Measurements from ENCODE around the gene RNF123.

Gene RNF123

DNA sequence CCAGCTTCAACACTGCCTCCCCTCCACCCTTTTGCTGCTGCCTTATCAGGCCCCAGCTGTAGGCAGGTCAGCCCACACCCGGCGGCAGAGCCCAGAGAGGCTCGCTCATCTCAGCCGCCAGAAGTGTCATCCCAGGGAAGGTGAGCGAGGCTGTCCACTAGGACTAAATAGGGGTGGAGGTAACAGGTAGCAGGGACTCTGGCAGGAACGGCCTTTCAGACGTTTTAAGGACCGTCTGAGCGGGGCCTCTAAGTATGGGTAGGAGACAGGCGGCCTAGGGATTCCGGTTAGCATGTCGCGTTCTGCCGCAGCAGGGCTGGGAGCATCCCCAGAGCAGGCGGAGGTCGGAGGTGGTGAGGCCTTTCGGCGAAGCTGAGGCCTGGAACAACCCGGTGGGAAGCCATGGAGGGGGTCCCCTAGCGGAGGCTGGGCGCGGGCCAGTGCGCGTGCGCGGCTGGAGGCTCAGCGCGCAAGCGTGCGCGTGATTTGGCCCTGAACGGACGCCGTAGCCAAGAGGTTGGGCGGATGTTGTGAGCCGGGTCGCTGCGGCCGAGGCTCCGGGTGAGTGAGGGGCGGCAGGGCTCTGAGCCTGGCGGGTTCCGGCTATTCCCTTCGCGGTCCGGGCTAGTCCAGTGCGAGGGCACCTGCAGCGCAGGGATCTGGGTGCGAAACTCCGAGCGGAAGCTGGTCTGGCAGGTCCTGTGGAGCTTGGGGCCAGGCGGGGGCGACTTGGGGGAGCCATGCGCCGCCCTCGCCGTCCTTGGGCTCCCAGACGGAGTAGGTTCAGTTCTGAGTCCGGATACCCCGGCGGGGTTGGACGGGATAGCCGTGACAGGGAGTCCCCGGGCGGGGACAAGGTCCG, at the start of gene RNF123, which contains the start of gene MST1:
RNF123 (plus strand) TSS at position 512 of the 862 bp plus-strand sequence. CDS start 1,609 bp downstream, outside the sequence.
MST1 (minus strand) TSS at position 429 of the 862 bp plus-strand sequence. CDS start 783 bp downstream, outside the sequence.
- peak; percentile 93 for DNase-seq

DNA sequence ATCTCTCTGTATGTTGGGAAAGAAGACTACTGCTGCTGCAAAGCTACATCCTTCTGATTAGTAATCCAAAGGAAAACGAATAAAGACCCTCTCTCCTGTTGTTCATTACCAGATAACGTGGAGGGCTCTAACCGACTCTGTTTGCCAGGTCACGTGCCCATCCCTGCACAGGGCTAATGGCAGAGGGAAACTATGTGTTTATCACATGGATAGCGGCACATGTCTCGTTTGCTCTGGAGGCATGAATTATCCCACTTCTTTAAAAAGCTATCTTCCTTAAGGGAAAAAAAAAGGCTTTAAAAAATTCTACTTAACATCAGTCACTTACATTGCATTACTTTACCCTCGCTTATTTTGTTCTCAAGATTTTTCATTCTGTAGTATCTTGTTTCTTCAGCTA, 48.1 kb upstream of the RNF123 start:
- DNase-seq: no peak

DNA sequence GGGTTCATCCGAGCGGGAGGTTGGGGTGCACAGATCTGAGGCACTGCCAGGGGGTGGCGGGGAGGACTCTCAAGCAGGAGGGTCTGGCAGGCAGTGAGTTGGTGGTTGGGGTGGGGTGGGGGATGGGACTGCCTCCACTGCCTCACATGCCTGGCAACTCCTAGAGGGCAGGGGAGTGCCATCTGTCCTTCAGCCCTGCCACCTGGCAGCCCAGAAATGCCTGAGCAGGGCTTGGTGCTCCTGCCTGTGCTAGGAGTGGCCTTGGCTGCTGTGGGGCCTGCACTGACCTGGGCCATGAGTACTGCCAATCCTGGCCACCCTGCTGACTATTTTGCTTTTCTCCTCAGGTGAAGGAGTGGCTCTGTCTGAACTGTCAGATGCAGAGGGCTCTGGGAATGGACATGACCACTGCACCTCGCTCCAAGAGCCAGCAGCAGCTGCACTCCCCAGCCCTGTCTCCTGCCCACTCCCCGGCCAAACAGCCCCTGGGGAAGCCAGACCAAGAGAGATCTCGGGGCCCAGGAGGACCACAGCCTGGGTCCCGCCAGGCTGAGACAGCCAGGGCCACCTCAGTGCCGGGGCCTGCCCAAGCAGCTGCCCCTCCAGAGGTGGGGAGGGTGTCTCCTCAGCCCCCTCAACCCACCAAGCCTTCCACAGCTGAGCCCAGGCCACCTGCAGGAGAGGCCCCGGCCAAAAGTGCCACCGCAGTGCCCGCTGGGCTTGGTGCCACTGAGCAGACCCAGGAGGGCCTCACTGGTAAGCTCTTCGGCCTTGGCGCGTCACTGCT, 47.2 kb upstream of the RNF123 start:
- DNase-seq: no peak

DNA sequence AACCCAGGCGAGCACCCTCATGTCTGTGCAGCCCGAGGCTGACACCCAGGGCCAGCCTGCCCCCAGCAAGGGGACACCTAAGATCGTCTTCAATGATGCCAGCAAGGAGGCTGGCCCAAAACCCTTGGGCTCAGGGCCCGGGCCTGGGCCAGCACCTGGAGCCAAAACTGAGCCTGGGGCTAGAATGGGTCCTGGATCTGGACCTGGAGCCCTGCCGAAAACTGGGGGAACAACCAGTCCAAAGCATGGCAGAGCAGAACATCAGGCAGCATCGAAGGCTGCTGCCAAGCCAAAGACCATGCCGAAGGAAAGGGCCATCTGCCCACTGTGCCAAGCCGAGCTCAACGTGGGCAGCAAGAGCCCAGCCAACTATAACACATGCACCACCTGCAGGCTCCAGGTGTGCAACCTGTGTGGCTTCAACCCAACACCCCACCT, 46.6 kb upstream of the RNF123 start:
- peak; percentile 34 for DNase-seq

DNA sequence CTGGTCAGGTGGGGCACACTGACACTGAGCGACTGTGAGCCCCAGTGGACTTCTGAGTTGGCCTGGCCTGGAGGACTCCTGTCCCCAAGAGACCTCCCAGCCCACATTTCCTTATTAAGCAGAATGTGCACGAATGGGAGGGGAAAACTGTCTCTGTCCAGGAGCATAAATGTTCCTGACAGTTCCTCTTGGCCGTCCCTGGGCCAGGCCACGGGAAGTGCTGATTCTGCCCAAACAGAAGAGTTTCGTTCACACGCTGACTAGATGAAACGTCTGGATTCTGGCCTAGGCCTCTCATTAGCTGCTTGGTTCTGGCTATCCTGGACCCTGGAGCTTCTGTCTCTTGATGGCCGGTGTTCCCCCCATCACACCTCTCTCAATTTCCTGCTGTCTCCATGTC, 44.7 kb upstream of the RNF123 start:
- no peak for DNase-seq

DNA sequence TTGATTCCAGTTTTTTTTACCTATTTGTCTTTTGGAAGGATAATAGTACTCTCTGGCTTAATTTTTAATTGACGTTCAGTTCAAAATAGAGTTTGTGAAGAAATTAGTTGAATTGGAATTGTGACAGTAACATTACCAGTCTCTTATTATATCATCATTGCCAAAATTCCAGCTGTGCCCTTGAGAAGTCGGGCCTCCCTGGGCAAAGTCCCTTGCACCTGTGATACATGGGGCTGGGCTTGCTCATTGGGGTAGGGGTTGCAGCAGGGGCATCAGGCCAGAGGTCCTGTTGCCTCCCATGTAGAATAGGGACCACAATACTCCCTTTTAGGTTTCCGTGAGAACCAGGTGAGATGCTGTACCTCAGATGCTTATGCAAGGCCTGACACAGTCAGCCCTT, 43.1 kb upstream of the RNF123 start:
- no peak for DNase-seq

DNA sequence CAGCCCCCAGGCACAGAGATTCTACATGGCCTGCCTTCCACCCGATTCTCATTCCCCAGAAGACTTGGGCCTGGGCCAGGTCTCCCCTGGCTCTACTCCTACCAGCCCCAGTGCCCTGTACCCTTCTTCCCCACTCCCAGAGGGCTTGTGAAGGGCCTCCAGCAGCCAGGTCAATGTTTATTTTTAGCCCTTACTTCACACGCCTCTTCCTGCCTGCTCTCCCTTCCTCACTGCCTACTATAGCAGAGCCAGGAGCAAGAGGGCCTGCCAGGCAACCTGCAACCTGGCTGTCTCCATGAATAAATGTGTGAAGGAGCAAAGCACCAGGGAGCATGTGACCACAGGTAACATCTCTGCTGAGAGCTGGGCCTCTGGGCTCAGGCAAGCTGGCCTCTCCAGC, 41.6 kb upstream of the RNF123 start:
- DNase-seq: peak; percentile 54

DNA sequence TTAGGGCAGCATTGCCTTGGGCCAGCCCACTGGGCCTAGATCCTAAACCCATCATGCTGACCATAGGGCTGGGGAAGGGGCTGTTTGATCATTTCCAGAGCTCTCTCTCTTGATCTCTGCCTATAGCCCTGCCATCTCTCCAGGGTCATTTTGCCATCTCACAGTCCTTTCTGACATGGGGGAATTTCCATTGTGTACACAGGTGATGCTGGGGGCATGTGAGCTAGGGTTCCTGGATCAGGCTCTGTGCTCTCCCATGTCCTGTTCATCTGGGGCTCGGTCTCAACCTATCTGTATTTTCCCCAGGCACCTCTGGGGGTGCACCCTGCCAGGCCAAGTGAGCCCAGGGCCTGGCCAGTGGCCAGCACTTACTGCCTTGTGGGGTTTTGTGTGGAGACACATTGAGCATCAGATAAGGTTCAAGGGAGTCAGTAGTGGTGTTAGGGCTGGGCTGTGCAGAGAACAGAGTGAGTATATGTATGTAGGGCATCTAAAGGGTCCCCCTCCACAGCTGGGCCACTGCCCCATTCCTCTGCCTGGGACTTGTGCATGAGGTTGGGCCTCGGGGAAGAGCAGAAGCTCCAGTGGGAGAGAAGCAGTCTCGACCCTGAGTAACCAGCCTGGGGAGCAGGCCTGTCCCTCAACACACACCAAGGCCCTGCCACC, 40.9 kb upstream of the RNF123 start:
- peak; percentile 43 for DNase-seq

DNA sequence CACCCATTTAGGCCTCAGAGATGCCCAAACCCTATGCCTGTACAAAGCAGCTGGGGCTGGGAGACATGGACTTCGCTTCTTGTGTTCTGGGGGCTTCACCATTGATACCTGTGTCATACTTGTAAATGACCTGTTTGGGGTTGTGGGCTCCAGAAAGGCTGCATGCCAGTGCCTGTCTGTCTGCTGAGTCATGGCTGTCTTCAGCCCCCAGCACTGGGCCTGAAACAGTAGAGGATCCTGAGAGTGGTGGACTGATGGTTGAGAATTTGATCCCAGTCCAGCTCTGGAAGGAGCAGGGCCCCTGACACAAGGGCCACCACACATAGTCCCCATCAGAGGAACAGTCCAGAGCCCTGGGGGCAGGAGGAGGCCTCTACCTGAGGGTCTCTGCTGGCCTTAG, 39.8 kb upstream of the RNF123 start:
- DNase-seq: no peak

DNA sequence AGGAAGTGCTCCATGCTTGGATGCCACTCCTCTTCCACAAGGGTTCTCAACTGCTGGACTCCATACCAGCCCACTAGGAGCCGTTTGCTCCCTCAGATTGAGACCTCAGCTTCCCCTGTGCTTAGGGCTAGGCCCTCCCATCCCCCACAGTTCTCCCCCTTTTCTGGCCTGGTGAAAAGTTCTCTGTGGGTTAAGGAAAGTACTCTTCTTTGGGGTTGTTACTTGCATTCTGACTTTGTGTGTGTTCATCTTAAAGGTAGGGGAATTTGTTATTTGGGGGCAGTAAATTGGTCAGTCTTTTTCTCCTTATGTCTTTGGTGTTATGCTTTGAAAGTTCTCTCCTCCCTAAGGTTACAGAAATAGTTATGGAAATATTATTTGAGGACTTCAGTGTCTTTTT, 39.2 kb upstream of the RNF123 start:
- DNase-seq: no peak

DNA sequence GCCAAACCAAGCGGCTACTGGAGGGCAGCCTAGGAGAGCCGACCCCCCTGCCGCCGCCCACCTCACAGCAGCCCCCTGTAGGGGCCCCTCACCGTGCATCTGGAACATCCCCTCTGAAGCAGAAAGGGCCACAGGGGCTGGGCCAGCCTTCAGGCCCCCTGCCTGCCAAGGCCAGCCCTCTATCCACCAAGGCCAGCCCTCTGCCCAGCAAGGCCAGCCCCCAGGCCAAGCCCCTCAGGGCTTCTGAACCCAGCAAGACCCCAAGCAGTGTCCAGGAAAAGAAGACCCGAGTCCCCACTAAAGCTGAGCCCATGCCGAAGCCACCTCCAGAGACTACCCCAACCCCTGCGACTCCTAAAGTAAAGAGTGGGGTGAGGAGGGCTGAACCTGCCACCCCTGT, 38.7 kb upstream of the RNF123 start:
- DNase-seq: no peak

DNA sequence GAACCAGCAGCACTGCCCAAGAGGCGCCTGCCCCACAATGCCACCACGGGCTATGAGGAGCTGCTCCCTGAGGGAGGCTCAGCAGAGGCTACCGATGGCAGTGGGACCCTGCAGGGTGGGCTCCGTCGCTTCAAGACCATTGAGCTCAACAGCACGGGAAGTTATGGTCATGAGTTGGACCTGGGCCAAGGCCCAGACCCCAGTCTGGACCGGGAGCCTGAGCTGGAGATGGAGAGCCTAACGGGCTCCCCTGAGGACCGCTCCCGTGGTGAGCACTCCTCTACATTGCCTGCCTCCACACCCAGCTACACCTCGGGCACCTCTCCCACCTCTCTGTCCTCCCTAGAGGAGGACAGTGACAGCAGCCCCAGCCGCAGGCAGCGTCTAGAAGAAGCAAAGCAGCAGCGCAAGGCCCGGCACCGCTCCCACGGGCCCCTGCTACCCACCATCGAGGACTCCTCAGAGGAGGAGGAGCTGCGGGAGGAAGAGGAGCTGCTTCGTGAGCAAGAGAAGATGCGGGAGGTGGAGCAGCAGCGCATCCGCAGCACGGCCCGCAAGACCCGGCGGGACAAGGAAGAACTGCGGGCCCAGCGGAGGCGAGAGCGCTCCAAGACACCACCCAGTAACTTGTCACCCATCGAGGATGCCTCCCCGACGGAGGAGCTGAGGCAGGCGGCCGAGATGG, 37.0 kb upstream of the RNF123 start:
- DNase-seq: no peak

DNA sequence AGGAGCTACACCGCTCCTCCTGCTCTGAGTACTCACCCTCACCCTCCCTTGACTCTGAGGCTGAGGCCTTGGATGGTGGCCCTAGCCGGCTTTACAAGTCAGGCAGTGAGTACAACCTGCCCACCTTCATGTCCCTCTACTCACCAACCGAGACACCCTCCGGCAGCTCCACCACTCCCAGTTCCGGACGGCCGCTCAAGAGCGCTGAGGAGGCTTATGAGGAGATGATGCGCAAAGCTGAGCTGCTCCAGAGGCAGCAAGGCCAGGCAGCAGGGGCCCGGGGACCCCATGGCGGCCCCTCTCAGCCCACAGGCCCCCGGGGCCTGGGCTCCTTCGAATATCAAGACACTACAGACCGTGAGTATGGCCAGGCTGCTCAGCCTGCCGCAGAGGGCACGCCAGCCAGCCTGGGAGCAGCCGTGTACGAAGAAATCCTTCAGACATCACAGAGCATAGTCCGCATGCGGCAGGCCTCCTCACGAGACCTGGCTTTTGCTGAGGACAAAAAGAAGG, 36.4 kb upstream of the RNF123 start:
- no peak for DNase-seq

DNA sequence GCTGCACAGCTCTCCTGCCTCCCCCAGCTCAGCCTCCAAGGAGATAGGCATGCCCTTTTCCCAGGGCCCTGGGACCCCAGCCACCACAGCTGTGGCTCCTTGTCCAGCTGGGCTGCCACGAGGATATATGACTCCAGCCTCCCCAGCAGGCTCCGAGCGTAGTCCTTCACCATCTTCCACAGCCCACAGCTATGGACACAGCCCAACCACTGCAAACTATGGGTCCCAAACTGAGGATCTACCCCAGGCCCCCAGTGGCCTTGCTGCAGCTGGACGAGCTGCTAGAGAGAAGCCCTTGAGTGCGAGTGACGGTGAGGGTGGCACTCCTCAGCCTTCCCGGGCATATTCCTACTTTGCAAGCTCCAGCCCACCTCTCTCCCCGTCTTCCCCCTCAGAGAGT, 35.7 kb upstream of the RNF123 start:
- no peak for DNase-seq

DNA sequence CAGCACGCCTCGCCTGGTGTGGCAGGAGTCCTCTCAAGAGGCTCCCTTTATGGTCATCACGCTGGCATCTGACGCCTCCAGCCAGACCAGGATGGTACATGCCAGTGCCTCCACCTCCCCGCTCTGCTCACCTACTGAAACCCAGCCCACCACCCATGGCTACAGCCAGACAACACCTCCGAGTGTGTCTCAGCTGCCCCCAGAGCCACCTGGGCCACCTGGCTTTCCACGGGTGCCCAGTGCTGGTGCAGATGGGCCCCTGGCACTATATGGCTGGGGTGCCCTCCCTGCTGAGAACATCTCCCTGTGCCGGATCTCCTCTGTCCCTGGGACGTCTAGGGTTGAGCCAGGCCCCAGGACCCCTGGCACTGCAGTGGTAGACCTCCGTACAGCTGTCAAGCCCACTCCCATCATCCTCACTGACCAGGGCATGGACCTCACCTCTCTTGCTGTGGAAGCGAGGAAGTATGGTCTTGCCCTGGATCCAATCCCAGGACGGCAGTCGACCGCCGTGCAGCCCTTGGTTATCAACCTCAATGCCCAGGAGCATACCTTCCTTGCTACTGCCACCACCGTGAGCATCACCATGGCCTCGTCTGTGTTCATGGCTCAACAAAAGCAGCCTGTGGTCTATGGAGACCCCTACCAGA, 35.1 kb upstream of the RNF123 start:
- DNase-seq: no peak

DNA sequence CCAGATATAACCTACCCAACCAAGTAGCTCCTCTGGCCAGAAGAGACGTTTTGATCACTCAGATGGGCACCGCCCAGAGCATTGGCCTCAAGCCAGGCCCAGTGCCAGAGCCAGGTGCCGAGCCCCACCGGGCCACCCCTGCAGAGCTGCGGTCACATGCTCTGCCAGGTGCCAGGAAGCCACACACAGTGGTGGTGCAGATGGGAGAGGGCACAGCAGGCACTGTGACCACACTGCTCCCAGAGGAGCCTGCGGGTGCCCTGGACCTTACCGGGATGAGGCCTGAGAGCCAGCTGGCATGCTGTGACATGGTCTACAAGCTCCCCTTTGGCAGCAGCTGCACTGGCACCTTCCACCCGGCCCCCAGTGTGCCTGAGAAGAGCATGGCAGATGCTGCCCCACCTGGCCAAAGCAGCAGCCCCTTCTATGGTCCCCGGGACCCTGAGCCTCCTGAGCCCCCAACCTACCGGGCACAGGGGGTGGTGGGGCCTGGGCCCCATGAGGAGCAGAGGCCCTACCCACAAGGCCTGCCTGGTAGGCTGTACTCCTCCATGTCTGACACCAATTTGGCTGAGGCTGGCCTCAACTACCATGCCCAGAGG, 34.3 kb upstream of the RNF123 start:
- DNase-seq: peak; percentile 98

DNA sequence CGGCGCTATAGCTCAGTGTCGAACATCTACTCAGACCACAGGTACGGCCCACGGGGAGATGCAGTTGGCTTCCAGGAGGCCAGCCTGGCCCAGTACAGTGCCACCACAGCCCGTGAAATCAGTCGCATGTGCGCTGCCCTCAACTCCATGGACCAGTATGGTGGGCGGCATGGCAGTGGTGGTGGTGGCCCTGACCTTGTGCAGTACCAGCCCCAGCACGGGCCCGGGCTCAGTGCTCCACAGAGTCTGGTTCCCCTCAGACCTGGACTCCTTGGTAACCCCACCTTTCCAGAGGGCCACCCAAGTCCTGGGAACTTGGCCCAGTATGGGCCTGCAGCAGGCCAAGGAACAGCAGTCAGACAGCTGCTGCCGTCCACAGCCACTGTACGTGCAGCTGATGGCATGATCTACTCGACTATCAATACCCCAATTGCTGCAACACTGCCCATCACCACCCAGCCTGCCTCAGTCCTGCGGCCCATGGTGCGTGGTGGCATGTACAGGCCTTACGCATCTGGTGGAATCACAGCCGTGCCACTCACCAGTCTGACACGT, 33.5 kb upstream of the RNF123 start:
- no peak for DNase-seq

DNA sequence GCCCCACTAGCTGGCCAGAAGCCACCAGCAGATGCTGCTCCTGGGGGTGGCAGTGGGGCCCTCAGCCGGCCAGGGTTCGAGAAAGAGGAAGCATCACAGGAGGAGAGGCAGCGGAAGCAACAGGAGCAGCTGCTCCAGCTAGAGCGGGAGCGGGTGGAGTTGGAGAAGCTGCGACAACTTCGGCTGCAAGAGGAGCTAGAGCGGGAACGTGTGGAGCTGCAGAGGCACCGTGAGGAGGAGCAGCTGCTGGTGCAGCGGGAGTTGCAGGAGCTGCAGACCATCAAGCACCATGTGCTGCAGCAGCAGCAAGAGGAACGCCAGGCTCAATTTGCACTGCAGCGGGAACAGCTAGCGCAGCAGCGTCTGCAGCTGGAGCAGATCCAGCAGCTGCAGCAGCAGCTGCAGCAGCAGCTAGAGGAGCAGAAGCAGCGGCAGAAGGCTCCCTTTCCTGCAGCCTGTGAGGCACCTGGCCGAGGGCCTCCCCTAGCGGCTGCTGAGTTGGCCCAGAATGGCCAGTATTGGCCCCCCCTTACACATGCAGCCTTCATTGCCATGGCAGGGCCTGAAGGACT, 32.7 kb upstream of the RNF123 start:
- peak; percentile 76 for DNase-seq

DNA sequence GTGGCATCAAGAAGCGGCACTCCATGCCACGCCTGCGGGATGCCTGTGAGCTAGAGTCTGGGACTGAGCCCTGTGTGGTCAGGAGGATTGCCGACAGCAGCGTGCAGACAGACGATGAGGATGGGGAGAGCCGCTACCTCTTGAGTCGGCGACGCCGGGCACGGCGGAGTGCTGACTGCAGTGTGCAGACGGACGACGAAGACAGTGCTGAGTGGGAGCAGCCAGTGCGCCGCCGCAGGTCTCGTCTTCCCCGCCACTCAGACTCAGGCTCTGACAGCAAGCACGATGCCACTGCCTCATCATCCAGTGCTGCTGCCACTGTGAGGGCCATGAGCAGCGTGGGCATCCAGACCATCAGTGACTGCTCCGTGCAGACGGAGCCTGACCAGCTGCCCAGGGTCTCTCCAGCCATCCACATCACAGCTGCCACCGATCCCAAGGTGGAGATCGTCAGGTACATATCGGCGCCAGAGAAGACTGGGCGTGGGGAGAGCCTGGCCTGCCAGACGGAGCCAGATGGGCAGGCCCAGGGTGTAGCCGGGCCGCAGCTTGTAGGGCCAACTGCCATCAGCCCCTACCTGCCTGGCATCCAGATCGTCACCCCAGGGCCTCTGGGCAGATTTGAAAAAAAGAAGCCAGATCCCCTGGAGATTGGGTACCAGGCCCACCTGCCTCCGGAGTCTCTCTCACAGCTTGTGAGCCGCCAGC, 32.0 kb upstream of the RNF123 start:
- DNase-seq: no peak

DNA sequence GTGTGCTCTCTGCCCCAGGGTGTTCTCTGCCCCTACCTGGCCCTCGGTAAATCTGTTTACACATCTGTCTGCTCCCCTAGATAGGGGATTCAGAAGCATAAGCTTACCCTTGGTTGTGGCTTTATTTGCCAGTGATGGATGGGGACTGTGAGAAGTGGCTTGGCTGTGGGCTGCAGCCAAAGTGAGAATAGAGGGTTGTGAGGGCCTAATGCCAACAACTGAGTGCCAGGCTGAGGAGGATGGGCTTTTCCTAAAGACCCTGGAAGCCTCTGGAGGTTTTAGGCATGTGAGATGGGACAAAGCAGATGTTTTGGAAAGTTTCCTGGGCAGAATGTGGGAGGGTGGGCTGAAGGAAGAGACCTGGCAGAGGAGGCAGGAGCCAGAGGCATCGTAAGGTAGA, 30.6 kb upstream of the RNF123 start:
- DNase-seq: no peak

Data from RPMI8226 (cell line).